MV-4-11 (cell line): ENCODE data around the gene P2RX7.

Source experiments
- DNase-seq: peaks from one replicate; lab custom pipeline; 2025; lab: John Stamatoyannopoulos, UW

P2RX7 gene

GRCh38 chr12:121132601-121133481 lies at the start of gene P2RX7:
Gene P2RX7, plus strand, starts transcription at chr12:121132876. Its CDS starts 95 bp downstream, at chr12:121132971.
- peak; percentile 65 for DNase-seq

GRCh38 chr12:121084229-121084628 lies 48.4 kb upstream of the P2RX7 start:
- DNase-seq = no peak

GRCh38 chr12:121085069-121085468 lies 47.6 kb upstream of the P2RX7 start:
- no peak for DNase-seq

DNA sequence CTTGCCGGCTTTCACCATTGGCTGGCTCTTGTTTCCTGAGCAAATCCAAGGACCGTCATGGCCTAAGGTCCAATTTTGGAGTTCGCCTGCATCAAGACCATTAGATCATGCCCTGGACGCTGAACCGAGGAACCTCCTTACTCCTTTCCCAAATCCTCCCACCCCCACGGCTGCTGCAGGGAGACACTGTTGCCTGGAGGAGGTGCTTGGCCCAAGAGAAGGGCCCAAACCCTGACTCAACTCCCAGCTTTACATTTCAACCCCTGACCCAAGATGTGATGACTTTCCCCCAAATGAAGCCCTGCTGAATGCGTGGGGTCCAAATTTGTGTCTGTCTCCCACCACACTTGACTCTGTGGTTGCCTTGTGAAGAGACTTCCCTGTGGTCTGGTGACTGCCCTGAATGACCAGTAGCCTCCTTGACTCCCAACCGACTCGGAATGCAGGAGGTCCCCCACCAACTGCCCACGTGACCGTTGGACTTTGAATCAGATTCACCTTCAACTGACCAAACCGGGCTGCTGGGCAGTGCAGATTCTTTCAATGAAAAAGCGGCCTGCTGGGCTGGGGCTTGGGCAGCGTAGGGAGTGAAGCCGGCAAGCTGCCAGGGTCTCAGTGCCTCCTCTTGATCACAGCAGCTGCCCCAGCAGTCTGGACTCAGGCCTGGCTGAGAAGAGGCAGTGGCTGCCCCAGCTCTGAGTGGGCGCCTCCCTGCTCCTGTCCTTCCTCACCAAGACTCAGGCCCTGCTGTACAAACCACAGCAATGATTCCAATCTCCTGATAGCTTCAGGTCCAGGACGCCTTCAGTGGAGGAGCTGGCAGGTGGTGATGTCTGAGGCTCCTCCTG lies 46.9 kb upstream of the P2RX7 start:
- no peak for DNase-seq

GRCh38 chr12:121086781-121087295 lies 45.8 kb upstream of the P2RX7 start:
- no peak for DNase-seq

DNA sequence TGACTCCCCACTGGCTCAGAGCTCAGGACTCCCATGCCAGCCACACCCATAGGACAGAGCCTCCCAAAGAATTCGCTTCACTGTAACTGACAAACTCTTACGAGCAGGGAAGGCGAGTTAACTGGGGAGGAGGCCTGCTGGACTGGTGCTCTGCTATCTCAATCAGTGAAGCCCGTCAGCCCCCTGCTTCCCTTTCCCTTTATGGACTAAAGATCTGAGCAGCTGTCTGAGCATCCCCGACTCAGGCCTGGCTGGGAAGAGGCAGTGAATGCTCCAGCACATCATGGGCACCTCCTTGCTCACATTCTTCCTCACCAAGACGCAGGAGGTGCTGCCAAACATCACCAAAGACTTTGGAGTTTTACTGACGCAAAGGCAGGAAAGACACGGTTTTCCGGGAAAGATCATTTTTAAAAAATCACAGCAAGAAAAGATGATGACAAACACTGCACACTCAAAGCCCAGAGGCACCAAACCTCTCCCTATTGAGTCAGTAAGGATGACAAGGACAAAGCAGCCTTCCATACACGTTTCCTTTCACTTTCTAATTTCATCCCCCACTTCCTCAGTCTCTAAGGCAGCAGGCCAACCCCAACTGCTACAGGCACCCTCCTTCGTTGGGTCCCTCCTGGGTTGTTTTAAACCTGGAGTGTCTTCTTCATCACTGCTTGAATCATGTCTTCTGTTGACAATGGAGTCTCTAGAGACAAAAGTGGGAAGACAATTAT lies 45.0 kb upstream of the P2RX7 start:
- DNase-seq = no peak

GRCh38 chr12:121088195-121088585 lies 44.5 kb upstream of the P2RX7 start:
- DNase-seq = no peak

DNA sequence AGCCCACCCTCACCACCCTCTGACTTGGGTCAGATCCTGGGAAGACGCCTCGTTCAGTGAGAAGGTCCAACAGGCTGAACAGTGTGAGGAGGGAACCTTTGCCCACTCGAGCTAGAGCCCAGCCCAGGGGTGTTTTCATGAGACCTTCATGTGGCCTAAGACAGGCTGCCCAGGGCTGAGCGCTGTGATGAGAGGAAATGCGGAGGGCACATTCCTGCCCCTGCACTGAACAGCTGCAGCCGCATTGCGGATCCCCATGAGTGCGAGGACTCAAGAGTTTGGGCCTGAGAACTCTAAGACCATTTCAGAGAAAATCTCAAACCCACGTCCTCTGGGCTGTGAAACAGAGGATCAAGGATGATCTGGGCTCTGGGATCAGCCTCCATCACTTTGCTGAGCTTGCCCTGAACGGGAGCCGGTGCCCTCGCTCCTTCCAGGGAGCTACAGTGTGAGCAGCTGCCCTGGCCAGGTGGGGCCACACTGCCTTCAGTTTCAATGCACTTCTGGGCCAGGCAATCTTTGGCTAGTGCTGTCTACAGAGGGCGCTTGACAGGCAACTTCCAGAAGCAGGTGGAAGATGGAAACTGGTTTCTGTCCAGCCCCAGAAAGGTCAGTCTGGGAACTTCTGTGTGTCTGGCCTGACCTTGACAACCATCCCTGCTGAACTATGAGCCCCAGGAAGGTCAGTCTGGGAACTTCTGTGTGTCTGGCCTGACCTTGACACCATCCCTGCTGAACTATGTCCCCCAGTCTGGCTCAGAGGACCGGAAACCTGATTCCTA lies 43.5 kb upstream of the P2RX7 start:
- no peak for DNase-seq

DNA sequence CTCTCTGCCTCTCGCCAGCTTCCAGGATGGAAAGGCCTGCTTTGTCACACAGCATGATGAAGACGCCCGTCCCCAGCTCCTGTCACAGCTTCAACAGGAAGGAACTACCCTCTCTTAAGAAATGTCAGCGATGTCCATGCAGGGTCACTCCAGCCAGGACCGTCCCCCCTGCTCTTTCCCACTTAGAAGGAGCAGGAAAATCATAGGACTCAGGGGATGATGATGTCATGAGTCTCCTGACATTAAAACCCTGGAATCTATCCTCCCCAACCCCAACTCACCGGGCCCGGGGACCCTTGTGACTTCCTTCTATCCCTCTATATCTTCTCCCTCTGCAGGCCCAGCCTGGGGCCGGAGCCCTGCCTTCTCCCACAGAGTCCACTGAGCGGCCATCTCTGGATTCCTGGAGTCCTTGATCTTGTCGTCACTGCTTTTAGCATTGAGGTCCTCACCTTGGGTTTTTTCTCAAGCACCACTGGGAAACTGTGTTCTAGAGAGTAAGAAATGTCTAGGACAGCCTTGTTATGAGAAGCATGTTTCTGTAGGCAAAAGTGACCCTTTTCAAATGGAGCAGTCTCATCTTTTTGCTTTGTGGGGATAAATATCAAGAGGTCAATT lies 42.8 kb upstream of the P2RX7 start:
- no peak for DNase-seq

DNA sequence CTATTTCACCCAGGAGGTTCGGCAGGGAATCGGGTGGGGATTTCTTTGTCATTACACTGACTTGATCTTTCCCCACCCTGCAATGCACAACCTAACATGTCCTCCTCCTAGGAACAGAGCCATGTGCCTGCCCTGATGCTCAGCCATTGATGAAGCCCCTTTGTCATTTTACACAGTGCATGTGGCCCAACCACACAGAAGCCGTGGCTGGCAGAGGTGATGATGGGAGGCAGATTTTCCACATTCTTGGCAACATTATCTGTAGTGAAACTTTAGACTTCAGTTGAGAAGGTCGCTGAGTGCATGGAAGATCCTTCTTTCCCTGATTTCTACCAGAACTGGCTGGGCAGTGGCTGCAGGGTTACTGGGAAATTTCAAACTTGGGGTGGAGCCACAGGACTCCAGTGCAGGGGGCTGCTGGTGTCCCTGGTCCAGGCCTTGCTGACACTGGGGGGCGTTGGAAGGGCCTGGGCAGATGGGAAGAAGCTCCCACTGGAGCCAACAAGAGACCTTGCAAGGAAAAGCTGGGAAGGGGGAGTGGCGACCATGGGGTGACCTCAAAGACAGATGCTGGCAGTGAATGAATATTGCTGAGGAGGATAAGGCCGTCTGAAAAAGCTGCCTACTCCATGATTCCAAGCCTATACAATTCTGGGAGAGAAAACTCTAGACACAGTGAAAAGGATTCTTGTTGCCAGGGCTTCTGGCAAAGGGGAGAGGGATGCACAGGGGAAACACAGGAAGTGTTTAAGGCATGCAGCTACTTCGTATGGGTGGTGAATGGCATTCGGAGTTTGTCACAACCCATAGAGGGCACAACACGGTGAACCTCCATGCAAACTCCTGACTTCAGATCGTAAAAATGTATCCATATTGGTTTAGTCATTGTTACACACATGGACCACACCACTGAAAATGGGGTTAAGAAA lies 41.8 kb upstream of the P2RX7 start:
- no peak for DNase-seq

DNA sequence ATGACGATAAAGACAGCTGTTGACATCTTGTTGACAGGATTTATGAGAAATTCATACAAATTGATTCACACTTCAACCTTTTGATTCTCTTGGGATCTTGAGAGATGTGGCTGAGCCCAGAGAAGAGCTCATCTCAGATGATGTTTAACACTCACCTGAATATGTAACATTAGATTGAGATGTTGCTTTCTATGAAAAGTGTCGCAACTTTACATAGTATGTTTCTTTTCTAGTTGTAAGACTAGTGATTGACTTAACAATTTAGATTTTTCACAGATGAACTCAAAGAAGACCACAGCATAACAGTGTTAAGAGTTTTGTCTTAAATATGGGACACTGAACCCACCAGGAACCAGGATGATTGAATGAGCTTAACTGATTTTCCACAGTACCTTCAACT lies 40.6 kb upstream of the P2RX7 start:
- no peak for DNase-seq

DNA sequence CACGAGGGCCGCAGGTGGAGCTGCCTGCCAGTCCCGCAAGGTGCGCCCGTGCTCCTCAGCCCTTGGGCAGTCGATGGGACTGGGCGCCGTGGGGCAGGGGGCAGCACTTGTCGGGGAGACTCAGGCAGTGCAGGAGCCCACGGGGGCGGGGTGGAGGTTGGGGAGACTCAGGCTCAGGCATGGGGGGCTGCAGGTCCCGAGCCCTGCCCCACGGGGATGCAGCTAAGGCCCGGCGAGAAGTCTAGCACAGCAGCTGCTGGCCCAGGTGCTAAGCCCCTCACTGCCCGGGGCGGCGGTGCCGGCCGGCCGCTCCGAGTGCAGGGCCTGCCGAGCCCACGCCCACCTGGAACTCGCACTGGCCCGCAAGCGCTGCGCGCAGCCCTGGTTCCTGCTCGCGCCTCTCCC lies 39.2 kb upstream of the P2RX7 start:
- no peak for DNase-seq

DNA sequence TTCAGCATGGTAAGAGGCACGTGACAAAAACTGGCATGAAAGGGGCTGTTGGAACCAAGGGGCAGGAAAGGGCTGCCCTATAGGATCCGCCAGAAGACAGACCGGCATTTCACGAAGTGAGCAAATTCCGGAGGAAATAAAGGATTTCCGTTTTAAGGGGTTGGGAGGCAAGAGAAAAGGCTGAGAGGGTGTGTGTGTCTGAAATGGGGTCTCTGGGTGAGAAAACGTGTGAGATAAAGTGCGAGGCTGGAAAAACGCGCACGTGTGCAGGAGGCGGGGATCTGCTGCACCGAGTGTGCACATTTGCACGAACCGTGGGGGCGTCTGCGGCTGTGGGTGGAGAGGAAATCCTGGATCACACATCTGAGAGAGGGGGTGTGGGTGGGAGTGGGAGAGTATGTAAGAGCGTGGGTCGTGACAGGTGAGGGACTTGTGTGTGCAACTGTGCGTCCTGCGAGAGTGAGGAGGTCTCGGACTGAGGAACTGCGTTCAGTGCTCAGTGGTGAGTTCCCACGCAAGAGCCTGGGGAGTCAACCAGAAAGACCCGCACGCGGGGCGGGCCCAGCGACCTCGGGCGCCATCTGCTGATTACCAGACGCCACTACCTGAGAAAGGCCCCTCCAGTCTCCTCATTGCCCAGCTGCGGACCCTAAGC lies 37.0 kb upstream of the P2RX7 start:
- peak; percentile 72 for DNase-seq

GRCh38 chr12:121096199-121096798 lies 36.4 kb upstream of the P2RX7 start:
- DNase-seq = peak; percentile 87

- DNase-seq = no peak
Measured at GRCh38 chr12:121099779-121100178, 32.9 kb upstream of the P2RX7 start.

DNA sequence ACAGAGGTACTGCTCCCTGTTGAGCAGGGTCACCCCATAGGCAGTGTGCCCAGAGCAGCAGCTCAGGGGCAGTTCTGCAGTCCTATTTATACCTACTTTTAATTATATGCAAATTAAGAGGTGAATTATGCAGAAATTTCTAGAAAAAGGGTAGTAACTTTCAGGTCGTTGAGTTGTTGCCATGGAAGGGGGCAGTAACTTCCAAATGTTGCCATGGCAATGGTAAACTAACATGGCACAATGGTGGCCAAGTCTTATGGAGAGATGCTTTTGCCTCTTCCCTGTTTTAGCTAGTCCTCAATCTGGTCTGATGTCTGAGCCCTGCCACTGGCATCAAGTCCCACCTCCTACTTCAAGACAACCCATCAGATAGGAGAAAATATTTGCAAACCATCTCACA lies 30.4 kb upstream of the P2RX7 start:
- DNase-seq = no peak

DNA sequence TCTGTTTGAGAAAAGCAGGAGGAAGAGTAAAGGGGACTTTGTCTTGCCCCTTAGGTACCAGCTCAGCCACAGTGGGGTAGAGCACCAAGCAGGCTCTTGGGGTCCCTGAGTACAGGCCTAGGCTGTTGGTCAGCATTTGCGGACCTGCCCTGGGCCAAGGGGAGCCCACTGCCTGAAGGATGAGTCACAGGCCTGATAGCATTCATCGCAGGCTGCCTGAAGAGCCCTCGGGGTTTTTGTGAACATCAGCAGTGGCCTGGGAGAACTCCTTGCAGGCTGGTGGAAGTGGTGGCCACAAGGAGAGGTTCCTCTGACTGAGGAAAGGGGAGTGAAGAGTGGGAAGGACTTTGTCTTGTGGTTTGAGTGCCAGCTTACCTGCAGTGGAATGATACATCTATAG lies 25.0 kb upstream of the P2RX7 start:
- DNase-seq = no peak

GRCh38 chr12:121108492-121108891 lies 24.2 kb upstream of the P2RX7 start:
- no peak for DNase-seq
